HCT116 (cell line): ENCODE data around the gene KANSL1. TPM values are rescaled to one million over a fixed set of nuclear protein-coding genes. Genes with fewer than 3 reads are reported as not detected.

Source experiments
- ATAC-seq: fragments of 200-7000 bp; cut with Tn5 transposase; 2 replicates; pipeline ENCODE4 v1.9.1; 2020; ENCODE audit warnings: mild to moderate bottlenecking, moderate library complexity
- BruUV-seq: library from RNA; stranded (reverse); fragments of 400-500 nt; replicated peaks from 2 replicates; lab custom pipeline; 2021; lab: Mats Ljungman, UMichigan
- CTCF ChIA-PET: fragments of 300-600 bp; sonication (Branson Sonifier 250); formaldehyde crosslinking; loops from one replicate; lab custom pipeline; 2021; ENCODE audit warnings: antibody characterized with exemption; lab: Charles Lee
- POLR2A ChIA-PET: fragments of 300-600, 350-600 bp; sonication (Branson Sonifier 250); formaldehyde crosslinking; loops from one replicate; lab custom pipeline; 2021; ENCODE audit warnings: antibody characterized with exemption; lab: Charles Lee
- RAD21 ChIA-PET, 2 experiments: fragments of 300-600 bp; sonication (Branson Sonifier 250); formaldehyde crosslinking; loops; one replicate each; lab custom pipeline; 2023; ENCODE audit warnings: low total read pairs in 2 of 2; ENCODE audit not compliant: uncharacterized antibody in 2 of 2, unreplicated experiment in 2 of 2, low non-redundant PET in 1 of 2; lab: Charles Lee
- DNase-seq: peaks from one replicate; pipeline ENCODE4 v3.0.0-alpha.2; 2010; ENCODE audit warnings: low read depth, low spot score
- H2AFZ ChIP-seq: fragments of 200-600 bp; shearing (Covaris generic), sonication (generic); 2 replicates; pipeline ENCODE4 v1.6.1; 2017; ENCODE audit warnings: low read depth, mixed run types, mixed read lengths, antibody characterized with exemption, low read length; ENCODE audit not compliant: poor library complexity, severe bottlenecking
- H3K27ac ChIP-seq: 2 replicates; pipeline ENCODE4 v1.5.1; 2012; ENCODE audit warnings: low read depth, low read length
- H3K27me3 ChIP-seq: fragments of 200-600 bp; sonication (generic); 2 replicates; pipeline ENCODE4 v1.6.1; 2016; ENCODE audit warnings: mixed run types, low read length, mixed read lengths; ENCODE audit not compliant: insufficient read depth
- H3K36me3 ChIP-seq, 2 experiments: fragments of 200-500 bp in 1 of 2; fragments of 200-600 bp in 1 of 2; sonication (Bioruptor generic) in 1 of 2; sonication (generic) in 1 of 2; 2 replicates each; pipeline versions ENCODE4 v1.5.1 to v1.6.1; 2014 to 2016; ENCODE audit warnings: low read length in 2 of 2, inconsistent platforms in 1 of 2, mixed read lengths in 1 of 2, mixed run types in 1 of 2; ENCODE audit not compliant: insufficient read depth in 2 of 2, control insufficient read depth in 1 of 2
- H3K4me1 ChIP-seq, 2 experiments: fragments of 200-600 bp in 1 of 2; sonication (generic) in 1 of 2; 2 replicates each; pipeline versions ENCODE4 v1.5.1 to v1.6.1; 2012 to 2017; ENCODE audit warnings: low read length in 2 of 2, inconsistent platforms in 1 of 2, mild to moderate bottlenecking in 1 of 2, mixed read lengths in 1 of 2, mixed run types in 1 of 2, moderate library complexity in 1 of 2; ENCODE audit not compliant: insufficient read depth in 2 of 2, control insufficient read depth in 1 of 2
- H3K4me2 ChIP-seq: fragments of 200-600 bp; sonication (generic); 2 replicates; pipeline ENCODE4 v1.6.1; 2017; ENCODE audit warnings: mixed run types, low read length, mixed read lengths
- H3K4me3 ChIP-seq, 2 experiments: fragments of 200-600 bp in 1 of 2; sonication (generic) in 1 of 2; replicated peaks in 1 of 2; 2 replicates each; pipeline ENCODE4 v1.5.1; 2011 to 2016; ENCODE audit warnings: low read length in 2 of 2, control low read depth in 1 of 2, low read depth in 1 of 2, mild to moderate bottlenecking in 1 of 2, mixed read lengths in 1 of 2, mixed run types in 1 of 2
- H3K79me2 ChIP-seq: fragments of 200-600 bp; sonication (generic); 2 replicates; pipeline ENCODE4 v1.6.1; 2017; ENCODE audit warnings: mild to moderate bottlenecking, mixed run types, low read length, moderate library complexity, mixed read lengths; ENCODE audit not compliant: insufficient read depth
- H3K9ac ChIP-seq: fragments of 200-600 bp; sonication (generic); 2 replicates; pipeline ENCODE4 v1.6.1; 2016; ENCODE audit warnings: low read length, mixed read lengths
- H3K9me2 ChIP-seq: fragments of 200-600 bp; sonication (generic), shearing (Covaris generic); 2 replicates; pipeline ENCODE4 v1.6.1; 2017; ENCODE audit warnings: mixed run types, mild to moderate bottlenecking, moderate library complexity; ENCODE audit not compliant: insufficient read depth
- H3K9me3 ChIP-seq, 2 experiments: fragments of 200-500 bp in 1 of 2; fragments of 200-600 bp in 1 of 2; sonication (Bioruptor generic) in 1 of 2; sonication (generic) in 1 of 2; 2 replicates each; pipeline ENCODE4 v1.6.1; 2014 to 2017; ENCODE audit warnings: low read length in 2 of 2, mixed read lengths in 2 of 2, inconsistent platforms in 1 of 2, low read depth in 1 of 2, mild to moderate bottlenecking in 1 of 2, mixed run types in 1 of 2, moderate library complexity in 1 of 2; ENCODE audit not compliant: control insufficient read depth in 1 of 2, insufficient read depth in 1 of 2
- H4K20me1 ChIP-seq: fragments of 200-600 bp; sonication (generic), shearing (Covaris generic); 2 replicates; pipeline ENCODE4 v1.6.1; 2017; ENCODE audit warnings: mixed run types, mild to moderate bottlenecking, moderate library complexity; ENCODE audit not compliant: insufficient read depth
- CBX3 ChIP-seq: IDR thresholded peaks from 2 replicates; pipeline ENCODE4 v1.6.1; 2012; ENCODE audit warnings: low read depth
- EGR1 ChIP-seq: IDR thresholded peaks from 2 replicates; pipeline ENCODE4 v1.6.1; 2012; ENCODE audit warnings: low read depth
- ELF1 ChIP-seq: IDR thresholded peaks from 2 replicates; pipeline ENCODE4 v1.6.1; 2012; ENCODE audit warnings: low read depth, borderline replicate concordance
- EZH2 ChIP-seq: fragments of 200-600 bp; sonication (generic); IDR thresholded peaks from 2 replicates; pipeline ENCODE4 v1.6.1; 2017; ENCODE audit warnings: antibody characterized with exemption, mixed run types
- EZH2phosphoT487 ChIP-seq: fragments of 200-600 bp; IDR thresholded peaks from 2 replicates; pipeline ENCODE4 v1.6.1; 2018; ENCODE audit warnings: antibody characterized with exemption, borderline replicate concordance
- FOSL1 ChIP-seq: IDR thresholded peaks from 2 replicates; pipeline ENCODE4 v1.6.1; 2012; ENCODE audit warnings: low read depth
- POLR2A ChIP-seq: IDR thresholded peaks from 2 replicates; pipeline ENCODE4 v1.7.0; 2011; ENCODE audit warnings: borderline replicate concordance; ENCODE audit not compliant: insufficient read depth, insufficient read length; ENCODE audit errors: extremely low read depth
- RAD21 ChIP-seq: IDR thresholded peaks from 2 replicates; pipeline ENCODE4 v1.6.1; 2012; ENCODE audit warnings: low read depth, mild to moderate bottlenecking
- TCF7L2 ChIP-seq: IDR thresholded peaks from 2 replicates; pipeline ENCODE4 v1.7.0; 2011; ENCODE audit warnings: borderline replicate concordance, inconsistent platforms; ENCODE audit not compliant: insufficient read depth, insufficient read length; ENCODE audit errors: extremely low read depth
- YY1 ChIP-seq: IDR thresholded peaks from 2 replicates; pipeline ENCODE4 v1.6.1; 2011; ENCODE audit warnings: low read length, low read depth, moderate library complexity, mild to moderate bottlenecking; ENCODE audit not compliant: insufficient replicate concordance; ENCODE audit errors: extremely low read depth
- intact Hi-C: fragments of 100-400 bp; cut with micrococcal nuclease; formaldehyde crosslinking; loops from 2 replicates; pipeline ENCODE4 v1.10.0; 2022
- total RNA-seq: library from RNA; stranded (reverse); gene quantifications from one replicate; pipeline ENCODE4 v1.2.1, GENCODE V29; 2021; ENCODE audit not compliant: unreplicated experiment
- TF ChIP-seq, protein P1 (sequence below): IDR thresholded peaks from 2 replicates; pipeline ENCODE4 v1.6.1; 2012; ENCODE audit warnings: low read depth

Gene KANSL1
- total RNA-seq, 1 experiment from 2014 or later, result 77.5 TPM

DNA sequence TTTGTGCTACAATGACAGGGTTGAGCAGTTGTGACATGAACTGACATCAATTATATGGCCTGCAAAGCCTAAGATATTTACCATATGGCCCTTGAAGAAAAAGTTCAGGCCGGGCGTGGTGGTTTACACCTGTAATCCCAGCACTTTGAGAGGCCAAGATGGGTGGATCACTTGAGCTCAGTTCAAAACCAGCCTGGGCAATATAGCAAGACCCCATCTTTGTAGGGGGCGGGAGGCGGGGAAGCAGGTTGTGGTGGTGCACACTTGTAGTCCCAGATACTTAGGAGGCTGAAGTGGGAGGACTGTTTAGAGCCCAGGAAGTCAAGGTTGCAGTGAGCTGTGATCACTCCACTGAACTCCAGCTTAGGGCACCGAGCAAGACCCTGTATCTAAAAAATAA, 145.8 kb downstream of the KANSL1 start (continued):
- TF ChIP-seq, protein P1, sequence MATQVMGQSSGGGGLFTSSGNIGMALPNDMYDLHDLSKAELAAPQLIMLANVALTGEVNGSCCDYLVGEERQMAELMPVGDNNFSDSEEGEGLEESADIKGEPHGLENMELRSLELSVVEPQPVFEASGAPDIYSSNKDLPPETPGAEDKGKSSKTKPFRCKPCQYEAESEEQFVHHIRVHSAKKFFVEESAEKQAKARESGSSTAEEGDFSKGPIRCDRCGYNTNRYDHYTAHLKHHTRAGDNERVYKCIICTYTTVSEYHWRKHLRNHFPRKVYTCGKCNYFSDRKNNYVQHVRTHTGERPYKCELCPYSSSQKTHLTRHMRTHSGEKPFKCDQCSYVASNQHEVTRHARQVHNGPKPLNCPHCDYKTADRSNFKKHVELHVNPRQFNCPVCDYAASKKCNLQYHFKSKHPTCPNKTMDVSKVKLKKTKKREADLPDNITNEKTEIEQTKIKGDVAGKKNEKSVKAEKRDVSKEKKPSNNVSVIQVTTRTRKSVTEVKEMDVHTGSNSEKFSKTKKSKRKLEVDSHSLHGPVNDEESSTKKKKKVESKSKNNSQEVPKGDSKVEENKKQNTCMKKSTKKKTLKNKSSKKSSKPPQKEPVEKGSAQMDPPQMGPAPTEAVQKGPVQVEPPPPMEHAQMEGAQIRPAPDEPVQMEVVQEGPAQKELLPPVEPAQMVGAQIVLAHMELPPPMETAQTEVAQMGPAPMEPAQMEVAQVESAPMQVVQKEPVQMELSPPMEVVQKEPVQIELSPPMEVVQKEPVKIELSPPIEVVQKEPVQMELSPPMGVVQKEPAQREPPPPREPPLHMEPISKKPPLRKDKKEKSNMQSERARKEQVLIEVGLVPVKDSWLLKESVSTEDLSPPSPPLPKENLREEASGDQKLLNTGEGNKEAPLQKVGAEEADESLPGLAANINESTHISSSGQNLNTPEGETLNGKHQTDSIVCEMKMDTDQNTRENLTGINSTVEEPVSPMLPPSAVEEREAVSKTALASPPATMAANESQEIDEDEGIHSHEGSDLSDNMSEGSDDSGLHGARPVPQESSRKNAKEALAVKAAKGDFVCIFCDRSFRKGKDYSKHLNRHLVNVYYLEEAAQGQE, result no peak
- TF ChIP-seq ELF1 (no peak), POLR2A (no peak), EZH2phosphoT487 (no peak)
- TF ChIP-seq, all 23 proteins: peak for 0

DNA sequence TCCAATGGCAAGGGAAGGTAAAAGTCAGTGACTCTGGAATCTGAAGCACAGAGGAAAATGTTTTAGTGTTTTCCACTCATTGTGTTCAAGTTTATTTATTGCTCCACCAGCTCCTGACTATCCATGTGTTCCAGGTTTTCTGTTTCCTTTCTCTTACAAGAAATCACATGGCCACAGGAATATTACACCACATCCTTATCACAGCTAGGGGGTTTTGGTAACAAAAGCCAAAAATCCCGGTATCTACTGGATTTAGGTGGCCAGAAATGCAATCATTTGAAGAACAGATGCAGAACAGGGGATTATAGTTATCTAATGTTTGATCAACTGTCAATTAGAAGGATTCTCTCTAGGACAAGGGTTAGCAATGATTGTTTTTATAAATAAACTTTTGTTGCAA, 146.3 kb downstream of the KANSL1 start:
- TF ChIP-seq EGR1, result no peak
- no peak for TF ChIP-seq EZH2phosphoT487
- no peak for TF ChIP-seq TCF7L2
- no peak for TF ChIP-seq FOSL1
- TF ChIP-seq RAD21, result no peak
- TF ChIP-seq CBX3, result no peak
- TF ChIP-seq YY1, result no peak
- TF ChIP-seq EZH2, result no peak
- TF ChIP-seq ELF1, result no peak
- DNase-seq, result no peak
- Histone ChIP-seq H3K4me2 (no peak overlapping the region), H3K4me3 (no peak overlapping the region), H3K79me2 (peaks cover 23% of the 10 kb centered on the region; the same call in 1 of the 2 replicates), H3K9me2 (no peaks in the 10 kb centered on the region), H3K27ac (no peak overlapping the region), H2AFZ (no peak overlapping the region), H3K9ac (no peak overlapping the region), H3K9me3 (no peaks in the 10 kb centered on the region), H3K4me1 (peaks cover 0 to 9% of the 10 kb centered on the region in 2 experiments; a peak in 2 of 4 replicates), H3K36me3 (peaks cover 40 to 49% of the 10 kb centered on the region in 2 experiments), H4K20me1 (peaks cover 13% of the 10 kb centered on the region; the same call in 1 of the 2 replicates), H3K27me3 (no peaks in the 10 kb centered on the region)
- CTCF ChIA-PET, result no interaction called here
- BruUV-seq, result no TSS peak
- no peak for ATAC-seq
- POLR2A ChIA-PET, result no interaction called here
- intact Hi-C loops, result no loop called here
- RAD21 ChIA-PET, result no interaction called here
